Sigmoid colon (tissue), 7 donors: Measurements from ENCODE around the gene SLC6A4. TPM values are rescaled to one million over a fixed set of nuclear protein-coding genes. Genes with fewer than 3 reads are reported as not detected.

Experiments
- DNase-seq: peaks from one replicate; pipeline ENCODE4 v3.0.0-alpha.2; 2019
- H3K27ac ChIP-seq, 4 donors: fragments of 200-600 bp; sonication (generic); one replicate each; pipeline ENCODE4 v1.5.1; 2016 to 2019; ENCODE audit warnings: mild to moderate bottlenecking in 1 of 4
- H3K27me3 ChIP-seq, 3 donors: fragments of 200-600 bp; sonication (generic); one replicate each; pipeline ENCODE4 v1.5.1; 2019; ENCODE audit warnings: mild to moderate bottlenecking in 1 of 3
- H3K36me3 ChIP-seq, 4 donors: fragments of 200-600 bp; sonication (generic); one replicate each; pipeline ENCODE4 v1.5.1; 2016 to 2019
- H3K4me1 ChIP-seq, 4 donors: fragments of 200-600 bp; sonication (generic); one replicate each; pipeline ENCODE4 v1.5.1; 2017 to 2019
- H3K4me3 ChIP-seq, 4 donors: fragments of 200-600 bp; sonication (generic); one replicate each; pipeline ENCODE4 v1.5.1; 2017 to 2019; ENCODE audit warnings: mild to moderate bottlenecking in 2 of 4, moderate library complexity in 1 of 4
- H3K9me3 ChIP-seq, 4 donors: fragments of 200-600 bp in 3 of 4; sonication (generic) in 3 of 4; one replicate each; pipeline versions ENCODE4 v1.5.1 to v1.6.1; 2013 to 2019
- CTCF ChIP-seq, 4 experiments: fragments of 450-650 bp in 3 of 4; fragments of 200-600 bp in 1 of 4; IDR thresholded peaks; one replicate each; pipeline ENCODE4 v1.5.1; 2016 to 2019; ENCODE audit warnings: antibody characterized with exemption in 4 of 4, mild to moderate bottlenecking in 3 of 4, moderate library complexity in 2 of 4
- EP300 ChIP-seq, 4 donors: sonication (generic); formaldehyde crosslinking; IDR thresholded peaks; one replicate each; pipeline ENCODE4 v1.6.1; 2017; ENCODE audit warnings: antibody characterized with exemption in 4 of 4
- POLR2A ChIP-seq, 2 donors: fragments of 450-650 bp; IDR thresholded peaks; one replicate each; pipeline ENCODE4 v1.6.1; 2016; ENCODE audit warnings: antibody characterized with exemption in 2 of 2, mild to moderate bottlenecking in 2 of 2, moderate library complexity in 2 of 2
- POLR2AphosphoS5 ChIP-seq, 4 donors: sonication (generic); formaldehyde crosslinking; IDR thresholded peaks; one replicate each; pipeline ENCODE4 v1.6.1; 2017; ENCODE audit warnings: antibody characterized with exemption in 4 of 4
- WGBS, 2 donors: extraction: QIAGEN DNeasy Blood & Tissue Kit; methylation state at CpG; one replicate each; pipeline ENCODE4 v1.1.7; 2013; 5-methylcytosine and 5-hydroxymethylcytosine counted together
- intact Hi-C: fragments of 100-400 bp; cut with DNase I; formaldehyde crosslinking; loops from one replicate; pipeline ENCODE4 v1.15.1; 2023
- polyA plus RNA-seq, 3 donors: library from polyadenylated mRNA; stranded (reverse); fragments of 200-250 nt; gene quantifications; one replicate each; pipeline ENCODE4 v1.2.3, GENCODE V29; 2013
- total RNA-seq, 4 donors: library from RNA; depleted of rRNA; stranded (reverse); fragments of >200 nt; gene quantifications; one replicate each; pipeline ENCODE4 v1.1.0, GENCODE V29; 2016
- donor health status: healthy with polysubstance abuse.
- donor health status: Bipolar disorder and iron deficiency.
- donor health status: healthy.

Gene SLC6A4
- total RNA-seq (under 1 TPM in 1 of 4 donors, not detected in 3; 0.36 TPM), polyA plus RNA-seq (under 1 TPM in 1 of 3 donors, not detected in 2; 0.20 TPM)

- Histone ChIP-seq H3K27me3 (peaks cover 26 to 65% (median 44%) of the 10 kb centered on the region in 3 donors), H3K4me3 (peak within 1 kb of the TSS in 3 of 4 donors; percentile 13 to 48 (median 40)), H3K4me1 (peaks cover 0 to 33% (median 27%) of the 10 kb centered on the region in 4 donors), H3K36me3 (no peaks in the 10 kb centered on the region), H3K27ac (no peak within 1 kb of the TSS), H3K9me3 (no peaks in the 10 kb centered on the region)
- 5 to 6% methylated on average over 82 of the region's 82 CpGs for WGBS, 2 donors
- no peak for DNase-seq
- TF ChIP-seq POLR2AphosphoS5 (IDR thresholded peaks at IDR 0.05) = no peak
- no peak for TF ChIP-seq EP300 (IDR thresholded peaks at IDR 0.05)
- TF ChIP-seq POLR2A (IDR thresholded peaks at IDR 0.05) = no peak
- no peak for TF ChIP-seq CTCF (IDR thresholded peaks at IDR 0.05)
- intact Hi-C loops = loop anchor here (2.0 to 5.0 kb wide), 2 partner anchors 108 to 131 kb away; no protein-coding TSS in a partner anchor
These were observed at the start of gene SLC6A4 for GRCh38 chr17:30235386-30236296. Gene SLC6A4 (minus strand): TSS chr17:30235697. CDS start chr17:30221958, 13,739 bp downstream.

DNA sequence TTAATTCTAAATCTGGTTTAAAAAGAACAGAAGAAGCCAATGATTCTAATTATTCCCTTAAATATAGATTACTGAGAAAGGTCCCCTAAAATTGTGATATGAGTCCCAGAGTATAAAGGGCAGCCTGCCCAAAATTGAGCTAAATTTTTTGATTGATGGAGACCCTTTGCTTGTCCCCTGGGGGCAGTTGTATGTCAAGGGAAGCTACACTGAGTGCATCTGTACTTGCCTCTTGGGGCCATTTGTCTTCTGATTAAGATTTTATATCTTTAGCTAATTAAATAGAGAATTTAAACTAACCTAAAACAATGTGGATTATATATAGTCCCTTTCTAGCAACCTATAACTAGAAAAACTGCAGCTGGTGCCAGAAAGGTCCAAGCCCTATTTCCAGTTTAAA lies 43.7 kb upstream of the SLC6A4 start:
- H3K4me3 ChIP-seq = no peak overlapping the region
- H3K9me3 ChIP-seq = no peaks in the 10 kb centered on the region
- intact Hi-C loops = no loop called here
- TF ChIP-seq CTCF (IDR thresholded peaks at IDR 0.05) (no peak), POLR2A (IDR thresholded peaks at IDR 0.05) (no peak), POLR2AphosphoS5 (IDR thresholded peaks at IDR 0.05) (no peak), EP300 (IDR thresholded peaks at IDR 0.05) (no peak)
- no peak for DNase-seq
- peaks cover 0 to 94% (median 12%) of the 10 kb centered on the region in 4 donors for H3K36me3 ChIP-seq
- H3K27me3 ChIP-seq = no peaks in the 10 kb centered on the region
- no peak overlapping the region for H3K27ac ChIP-seq
- no peaks in the 10 kb centered on the region for H3K4me1 ChIP-seq

- intact Hi-C loops = no loop called here
- H3K36me3 ChIP-seq = peaks cover 6 to 96% (median 15%) of the 10 kb centered on the region in 4 donors
- no peaks in the 10 kb centered on the region for H3K27me3 ChIP-seq
- TF ChIP-seq POLR2A (IDR thresholded peaks at IDR 0.05) = no peak
- TF ChIP-seq POLR2AphosphoS5 (IDR thresholded peaks at IDR 0.05) = no peak
- TF ChIP-seq EP300 (IDR thresholded peaks at IDR 0.05) = no peak
- no peak for TF ChIP-seq CTCF (IDR thresholded peaks at IDR 0.05)
- no peaks in the 10 kb centered on the region for H3K9me3 ChIP-seq
- no peak overlapping the region for H3K27ac ChIP-seq
- H3K4me3 ChIP-seq = no peak overlapping the region
- no peak for DNase-seq
- H3K4me1 ChIP-seq = no peaks in the 10 kb centered on the region
These were observed 42.5 kb upstream of the SLC6A4 start for GRCh38 chr17:30278032-30278431.

DNA sequence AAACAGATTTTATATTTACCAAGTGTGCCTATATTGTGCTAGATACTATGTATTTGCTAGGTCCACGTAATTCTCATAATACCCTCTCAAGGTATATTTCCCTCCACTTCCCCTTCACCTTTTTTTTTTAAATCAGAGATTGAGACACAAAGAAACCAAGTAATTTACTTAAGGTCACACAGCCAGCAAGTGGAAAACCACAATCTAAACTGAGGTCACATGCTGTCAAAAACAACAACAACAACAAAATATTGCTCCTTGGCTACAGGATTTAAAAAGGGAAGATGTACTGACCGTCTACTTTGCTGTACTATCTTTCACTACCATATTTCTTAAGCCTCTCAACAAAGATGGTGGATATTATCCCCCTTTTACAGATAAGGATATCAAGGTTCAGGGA lies 40.4 kb upstream of the SLC6A4 start:
- peaks cover 13 to 96% (median 32%) of the 10 kb centered on the region in 4 donors for H3K36me3 ChIP-seq
- H3K27me3 ChIP-seq = no peaks in the 10 kb centered on the region
- intact Hi-C loops = no loop called here
- DNase-seq = no peak
- no peak for TF ChIP-seq POLR2A (IDR thresholded peaks at IDR 0.05)
- WGBS, 2 donors = 83 to 87% methylated on average over 2 of the region's 2 CpGs
- H3K4me1 ChIP-seq = no peaks in the 10 kb centered on the region
- no peak overlapping the region for H3K4me3 ChIP-seq
- H3K9me3 ChIP-seq = no peaks in the 10 kb centered on the region
- no peak overlapping the region for H3K27ac ChIP-seq

GRCh38 chr17:30274887-30275286 lies 39.4 kb upstream of the SLC6A4 start:
- DNase-seq = no peak
- H3K4me1 ChIP-seq = no peaks in the 10 kb centered on the region
- intact Hi-C loops = no loop called here
- TF ChIP-seq POLR2AphosphoS5 (IDR thresholded peaks at IDR 0.05) = no peak
- no peak for TF ChIP-seq POLR2A (IDR thresholded peaks at IDR 0.05)
- no peak for TF ChIP-seq CTCF (IDR thresholded peaks at IDR 0.05)
- no peak for TF ChIP-seq EP300 (IDR thresholded peaks at IDR 0.05)
- H3K9me3 ChIP-seq = no peaks in the 10 kb centered on the region
- no peaks in the 10 kb centered on the region for H3K27me3 ChIP-seq
- peaks cover 14 to 96% (median 31%) of the 10 kb centered on the region in 4 donors for H3K36me3 ChIP-seq
- no peak overlapping the region for H3K27ac ChIP-seq
- H3K4me3 ChIP-seq = no peak overlapping the region
- 95 to 98% methylated on average over 3 of the region's 3 CpGs for WGBS, 2 donors
